HG02870 (cell line): Measurements from ENCODE around the gene IL1R1.
"Not testable (repeated sequence)": the region's sequence is repeated elsewhere in the genome, so short reads cannot be mapped to it uniquely, and the experiment has no call there.

Source experiments
- ATAC-seq: cut with Tn5 transposase; IDR thresholded peaks from one replicate; pipeline ENCODE4 v1.9.1; 2021; ENCODE audit warnings: mild to moderate bottlenecking, moderate library complexity; ENCODE audit not compliant: unreplicated experiment

Gene IL1R1

DNA sequence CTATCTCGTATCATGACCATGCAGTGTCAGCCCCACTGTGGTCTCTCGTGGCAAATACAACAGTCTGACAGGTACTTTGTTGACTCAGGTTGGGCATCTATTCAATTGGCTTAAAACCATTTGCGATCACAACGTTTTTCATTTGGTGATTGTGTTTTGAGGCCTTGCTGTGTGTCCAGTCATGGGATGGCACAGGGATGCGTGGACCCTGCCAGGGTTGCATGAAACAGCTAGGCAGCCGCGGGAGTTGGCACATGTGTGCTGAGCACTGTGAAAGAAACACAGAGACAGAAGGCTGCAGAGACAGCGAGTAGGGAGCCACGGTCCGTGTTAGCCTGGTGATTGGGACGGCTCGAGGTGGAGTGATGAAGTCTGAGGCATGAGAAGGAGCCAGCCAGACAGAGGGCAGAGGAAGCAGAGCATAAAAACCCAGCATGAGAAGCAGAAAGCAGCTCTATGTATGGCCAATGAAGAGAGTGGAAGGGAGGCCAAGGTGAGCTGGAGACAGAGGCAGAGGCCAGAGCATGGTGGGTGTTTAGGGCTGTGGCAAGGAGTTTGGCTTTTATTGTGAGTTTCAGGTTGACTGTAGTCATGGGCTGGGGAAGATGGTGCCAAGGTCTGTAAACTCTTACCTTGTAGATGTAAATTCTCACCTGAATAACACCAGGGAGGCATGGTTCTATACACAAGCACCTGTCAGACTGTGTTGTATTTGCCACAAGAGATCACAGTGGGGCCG, 31.8 kb upstream of the IL1R1 start:
- ATAC-seq, result no peak

- ATAC-seq, result no peak
Measured at GRCh38 chr2:102111823-102112222, 30.7 kb upstream of the IL1R1 start.

DNA sequence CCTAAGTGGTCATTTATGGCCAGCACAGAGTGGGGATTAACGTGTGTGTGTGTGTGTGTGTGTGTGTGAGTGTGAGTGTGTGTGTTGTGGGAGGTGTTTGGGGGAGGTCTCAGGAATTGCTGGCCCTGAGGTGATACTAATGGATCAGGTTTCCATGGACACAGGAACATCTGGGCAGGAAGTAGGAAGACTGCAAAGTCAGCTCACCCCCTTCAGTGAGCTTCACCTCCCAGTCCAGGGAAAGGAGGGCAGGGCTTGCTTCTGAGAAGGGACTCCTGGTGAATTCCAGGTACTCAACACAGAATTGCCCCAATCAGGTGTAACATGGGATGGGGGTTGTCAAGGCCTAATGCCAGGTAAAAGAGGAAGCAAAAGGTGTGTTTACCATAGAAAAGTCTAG, 30.3 kb upstream of the IL1R1 start:
- ATAC-seq, result no peak

DNA sequence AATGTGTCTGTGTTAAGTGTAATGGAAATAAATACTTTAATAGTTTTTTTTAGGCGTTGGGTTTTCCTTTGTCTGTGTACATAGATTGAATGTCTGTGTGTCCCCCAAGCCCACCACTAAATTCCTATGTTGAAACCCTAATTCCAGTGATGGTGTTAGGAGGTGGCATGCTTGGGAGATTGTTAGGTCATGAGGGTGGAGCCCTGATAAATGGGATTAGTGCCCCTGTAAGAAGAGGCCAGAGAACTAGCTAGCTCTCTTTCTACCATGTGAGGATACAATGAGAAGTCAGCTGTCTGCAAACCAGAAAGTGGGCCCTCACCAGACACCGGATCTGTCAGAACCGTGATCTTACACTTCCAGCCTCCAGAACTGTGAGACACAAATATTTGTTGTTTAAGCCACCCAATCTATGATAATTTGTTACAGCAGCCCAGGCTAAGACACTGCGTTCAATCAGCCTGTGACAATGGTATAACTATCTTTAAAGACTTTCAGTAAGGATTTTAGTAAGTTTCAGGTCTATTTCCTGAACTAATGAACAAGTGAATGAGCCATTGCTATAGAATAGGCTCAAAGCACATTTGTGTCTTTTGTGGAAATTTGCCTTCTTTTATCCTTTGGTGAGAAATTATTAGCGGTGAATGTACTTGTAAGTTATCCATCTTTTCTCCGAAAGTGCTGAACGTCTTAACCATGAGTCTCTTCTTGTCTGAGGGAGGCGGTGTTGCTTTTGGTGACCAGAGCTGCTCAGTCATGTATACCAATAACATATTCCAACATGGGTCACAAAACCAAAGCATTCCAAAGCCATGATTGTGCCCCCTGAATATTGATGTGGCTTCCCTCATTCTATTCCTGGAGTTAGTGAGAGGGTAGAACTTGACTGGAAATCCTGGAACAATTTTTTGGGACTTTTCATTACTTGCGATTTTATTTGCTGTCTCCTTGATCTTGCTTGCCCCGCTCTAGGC, 29.6 kb upstream of the IL1R1 start:
- no peak for ATAC-seq

DNA sequence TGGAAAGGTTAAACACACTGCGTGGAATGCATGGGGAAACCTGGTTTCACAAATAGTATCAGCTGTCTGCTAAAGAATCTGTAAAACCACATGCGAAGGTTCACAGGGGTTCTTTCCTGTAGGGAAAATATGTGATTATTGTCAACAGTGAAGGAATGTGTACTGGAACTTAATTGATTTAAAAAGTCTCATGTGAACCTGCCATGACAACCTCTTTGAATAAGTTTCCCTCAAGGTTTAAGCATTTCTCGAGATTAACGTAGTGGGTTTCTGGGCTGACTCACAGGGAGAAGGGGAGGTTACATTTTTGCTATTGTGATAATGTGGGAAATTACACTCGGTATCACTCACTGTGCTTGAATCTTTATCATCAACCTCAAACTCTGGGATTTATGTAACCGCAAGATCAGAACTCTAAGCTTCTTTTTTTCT, 28.2 kb upstream of the IL1R1 start:
- no peak for ATAC-seq

GRCh38 chr2:102114851-102115497, 27.6 kb upstream of the IL1R1 start:
- ATAC-seq, result no peak

- ATAC-seq, result no peak
Measured at GRCh38 chr2:102116630-102117471, 25.7 kb upstream of the IL1R1 start.

DNA sequence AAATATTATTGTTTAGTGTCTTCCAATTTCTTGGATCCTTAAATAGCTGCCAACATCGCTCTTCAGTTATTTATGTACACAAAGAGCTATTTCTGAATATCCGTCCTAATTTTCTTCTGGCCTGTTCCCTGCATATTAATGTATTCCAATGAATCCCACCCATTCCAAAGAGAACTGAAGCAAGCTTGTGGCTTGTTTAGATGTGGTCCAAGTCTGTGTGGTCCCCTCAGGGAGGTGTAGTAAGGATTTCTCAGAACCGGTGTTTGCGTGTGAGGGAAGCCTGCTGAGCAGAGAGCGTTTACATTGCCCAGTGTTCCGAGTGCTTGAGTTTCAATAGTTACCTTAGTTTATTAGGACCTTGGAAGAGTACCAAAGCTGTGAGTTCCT, 25.1 kb upstream of the IL1R1 start:
- no peak for ATAC-seq

DNA sequence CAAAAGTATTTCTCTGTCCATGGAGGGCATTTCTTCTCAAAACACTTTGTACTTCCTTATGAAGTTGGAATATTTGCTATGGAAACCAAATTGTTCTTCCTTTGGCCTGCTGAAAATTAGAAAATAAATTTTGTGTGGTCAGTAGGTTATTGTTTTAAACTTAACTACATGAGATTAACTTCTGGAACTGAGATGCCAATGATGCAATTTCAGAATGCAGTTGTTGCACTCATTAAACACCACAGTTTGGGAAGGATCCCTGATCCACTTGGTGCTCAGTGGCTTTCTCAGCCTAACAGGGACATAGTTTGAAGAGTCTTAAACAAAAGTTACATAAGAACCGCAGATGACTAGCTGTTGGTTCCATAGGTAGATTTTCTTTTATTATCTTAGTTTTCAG, 23.3 kb upstream of the IL1R1 start:
- ATAC-seq, result no peak

- ATAC-seq, result no peak
Measured at GRCh38 chr2:102120261-102120660, 22.3 kb upstream of the IL1R1 start.

- no peak for ATAC-seq
Measured at GRCh38 chr2:102120701-102121159, 21.8 kb upstream of the IL1R1 start.

- ATAC-seq, result no peak
Measured at GRCh38 chr2:102122115-102122514, 20.4 kb upstream of the IL1R1 start.

GRCh38 chr2:102122909-102123308, 19.6 kb upstream of the IL1R1 start:
- no peak for ATAC-seq

GRCh38 chr2:102124421-102124820, 18.1 kb upstream of the IL1R1 start:
- not testable (repeated sequence) for ATAC-seq

GRCh38 chr2:102126169-102126568, 16.4 kb upstream of the IL1R1 start:
- ATAC-seq, result no peak

GRCh38 chr2:102126660-102127059, 15.9 kb upstream of the IL1R1 start:
- ATAC-seq, result no peak

- ATAC-seq, result no peak
Measured at GRCh38 chr2:102129082-102129481, 13.5 kb upstream of the IL1R1 start.

GRCh38 chr2:102129951-102130646, 12.4 kb upstream of the IL1R1 start:
- no peak for ATAC-seq

DNA sequence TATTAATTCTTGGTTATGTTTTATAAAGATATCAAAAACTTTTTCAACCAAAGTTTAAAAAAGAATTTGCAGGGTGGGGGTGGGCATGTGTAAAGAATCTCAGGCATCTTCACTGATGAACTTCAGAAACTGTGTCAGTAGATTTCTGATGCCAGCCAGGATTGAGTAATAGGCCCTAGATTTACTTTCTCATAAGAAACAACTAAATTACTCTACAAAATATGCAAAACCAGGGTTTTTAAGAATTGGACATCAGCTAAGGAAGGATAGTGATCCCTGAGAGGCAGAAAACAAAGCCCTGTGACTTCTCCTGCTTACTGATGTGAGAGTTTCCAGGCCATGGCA, 11.9 kb upstream of the IL1R1 start:
- ATAC-seq, result no peak

DNA sequence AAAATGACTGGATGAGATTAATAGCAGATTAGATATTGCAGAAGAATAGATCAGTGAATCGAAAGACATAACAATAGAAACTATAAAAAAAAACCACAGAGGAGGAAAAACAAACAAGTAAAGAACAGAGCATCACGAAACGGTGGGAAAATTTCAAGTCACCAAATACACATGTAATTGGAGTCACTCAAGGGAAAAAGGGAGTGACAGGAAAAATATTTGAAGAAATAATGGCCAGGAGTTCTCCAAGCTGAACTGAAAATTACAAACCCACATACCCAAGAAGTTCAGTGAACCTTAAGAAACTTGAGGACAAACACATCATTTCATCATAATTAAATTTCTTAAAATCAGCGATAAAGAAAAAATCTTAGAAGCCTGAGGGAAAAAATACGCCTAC, 11.0 kb upstream of the IL1R1 start:
- no peak for ATAC-seq
